ENCODE measurements around the gene FBXW2.

The FBXW2 gene

DNA sequence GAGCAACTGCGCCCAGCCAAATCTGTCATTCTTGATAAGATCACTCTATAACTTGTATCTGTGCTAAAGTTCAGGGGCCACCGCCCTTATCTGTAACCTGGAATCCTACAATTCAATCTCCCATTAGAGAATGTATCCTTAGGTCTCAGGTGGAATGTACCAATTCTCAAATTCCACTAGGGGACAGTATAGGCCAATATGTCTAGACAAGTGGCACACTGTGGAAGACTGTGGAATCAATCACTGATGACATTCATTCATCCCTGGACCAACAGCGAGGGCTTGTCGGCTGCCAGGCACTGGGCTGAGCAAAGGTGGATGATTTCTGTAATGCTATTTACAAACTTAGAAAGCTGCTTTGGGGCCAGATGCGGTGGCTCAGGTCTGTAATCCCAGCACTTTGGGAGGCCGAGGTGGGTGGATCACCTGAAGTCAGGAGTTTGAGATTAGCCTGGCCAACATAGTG, 50.2 kb downstream of the FBXW2 start:
- Mint-ChIP-seq H3K36me3 (ENCODE audit: low read depth) (no peaks in the 10 kb centered on the region), H3K27me3 (ENCODE audit: low read depth) (no peaks in the 10 kb centered on the region), H3K27ac (no peak overlapping the region), H3K4me1 (ENCODE audit: low read depth) (peaks cover 3% of the 10 kb centered on the region), H3K9me3 (no peaks in the 10 kb centered on the region), H3K4me3 (no peak overlapping the region)

DNA sequence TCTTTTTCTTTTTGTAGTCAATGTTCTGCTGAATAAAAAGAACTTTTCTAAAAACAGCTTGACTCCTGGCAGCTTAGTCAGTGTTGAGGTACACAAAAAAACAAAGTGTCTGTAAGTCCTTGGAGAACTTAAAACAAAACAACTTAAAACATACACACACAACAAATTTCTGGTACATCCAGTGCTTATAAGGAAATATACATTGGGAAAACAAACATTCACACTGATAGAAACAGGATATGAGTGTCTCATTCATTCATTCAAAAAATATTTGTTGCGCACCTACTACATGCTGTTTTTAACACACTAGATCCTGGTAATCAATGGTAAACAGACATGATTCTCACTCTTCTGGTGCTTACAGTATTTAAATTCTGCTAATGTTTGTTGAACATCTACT, 51.5 kb downstream of the FBXW2 start:
- H3K9me3 Mint-ChIP-seq = no peaks in the 10 kb centered on the region
- no peak overlapping the region for H3K4me3 Mint-ChIP-seq
- no peaks in the 10 kb centered on the region for H3K36me3 Mint-ChIP-seq (ENCODE audit: low read depth)
- H3K4me1 Mint-ChIP-seq (ENCODE audit: low read depth) = no peaks in the 10 kb centered on the region
- H3K27me3 Mint-ChIP-seq (ENCODE audit: low read depth) = no peaks in the 10 kb centered on the region
- no peak overlapping the region for H3K27ac Mint-ChIP-seq

DNA sequence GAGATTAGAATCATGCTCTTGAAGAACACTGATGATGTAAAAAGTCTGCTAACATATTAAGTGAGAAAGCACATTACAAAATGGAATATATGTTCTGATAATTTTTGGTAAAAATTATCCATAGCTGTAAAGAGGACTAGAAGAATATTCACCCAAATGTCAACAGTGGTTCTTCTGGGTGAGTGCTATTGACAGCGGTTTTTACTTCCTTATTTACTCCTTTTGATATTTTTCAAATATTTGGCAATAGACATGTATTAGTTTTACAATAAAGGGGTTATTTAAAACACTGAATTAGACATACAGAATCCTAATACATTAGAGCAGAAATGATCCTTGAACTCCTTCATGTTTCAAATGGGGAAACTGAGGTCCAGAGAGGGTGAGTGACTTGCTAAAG, 52.0 kb downstream of the FBXW2 start:
- no peak overlapping the region for H3K4me3 Mint-ChIP-seq
- no peaks in the 10 kb centered on the region for H3K27me3 Mint-ChIP-seq (ENCODE audit: low read depth)
- no peaks in the 10 kb centered on the region for H3K36me3 Mint-ChIP-seq (ENCODE audit: low read depth)
- H3K9me3 Mint-ChIP-seq = no peaks in the 10 kb centered on the region
- no peaks in the 10 kb centered on the region for H3K4me1 Mint-ChIP-seq (ENCODE audit: low read depth)
- H3K27ac Mint-ChIP-seq = no peak overlapping the region

DNA sequence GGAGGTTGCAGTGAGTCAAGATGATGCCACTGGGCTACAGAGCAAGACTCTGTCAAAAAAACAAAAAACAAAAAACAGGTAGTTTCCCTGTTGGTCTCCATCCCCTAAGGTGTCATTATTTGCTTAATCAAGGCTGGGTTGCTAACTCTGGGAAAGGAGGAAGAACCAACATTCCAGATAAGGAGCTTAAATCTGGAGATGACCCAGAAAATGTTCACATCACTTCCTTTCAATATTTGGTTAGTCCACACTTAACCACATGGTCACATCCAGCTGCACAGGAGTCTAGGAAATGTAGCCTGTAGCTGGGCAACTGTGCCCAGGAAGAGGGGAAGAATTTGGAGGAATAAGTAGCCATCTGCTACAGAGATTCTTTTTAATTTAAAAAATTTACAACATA, 53.1 kb downstream of the FBXW2 start:
- Mint-ChIP-seq H3K36me3 (ENCODE audit: low read depth) (no peaks in the 10 kb centered on the region), H3K4me1 (ENCODE audit: low read depth) (no peaks in the 10 kb centered on the region), H3K27me3 (ENCODE audit: low read depth) (no peaks in the 10 kb centered on the region), H3K4me3 (no peak overlapping the region), H3K27ac (no peak overlapping the region), H3K9me3 (no peaks in the 10 kb centered on the region)

DNA sequence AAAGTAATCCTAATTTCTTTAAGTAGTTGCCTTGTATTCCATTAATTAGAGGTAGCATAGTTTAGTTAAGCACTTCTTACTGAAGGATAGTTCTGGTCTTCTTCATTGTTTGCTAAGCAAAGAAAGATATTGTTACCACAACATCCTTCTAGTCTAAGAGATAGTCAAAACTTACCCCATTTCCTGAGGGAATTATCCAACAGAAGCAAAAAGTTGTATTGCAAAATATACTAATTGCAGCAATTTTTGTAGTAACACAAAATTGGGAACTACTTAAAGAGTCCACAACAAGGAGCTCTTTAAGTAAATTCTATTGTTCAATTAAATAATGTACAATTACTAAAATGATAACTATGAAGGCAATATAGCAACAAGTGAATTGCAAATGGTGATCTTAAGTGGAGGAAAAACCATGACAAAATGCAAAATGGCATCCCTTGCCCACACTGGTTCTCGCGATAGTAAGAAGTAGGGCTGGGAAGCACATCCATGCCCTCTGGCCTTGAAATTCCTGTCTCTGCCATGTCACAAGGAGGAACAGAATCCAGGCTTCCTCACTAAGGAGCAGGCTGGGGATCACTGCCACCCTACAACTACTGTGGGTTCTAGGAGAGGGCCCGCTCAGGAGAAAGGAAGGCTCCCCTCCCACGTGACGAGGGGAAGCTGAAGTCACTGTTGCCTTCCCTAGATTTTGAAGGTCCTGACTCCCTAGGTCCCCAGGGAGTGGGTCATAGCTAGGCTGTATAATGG, 55.6 kb downstream of the FBXW2 start:
- Mint-ChIP-seq H3K27me3 (ENCODE audit: low read depth) (no peaks in the 10 kb centered on the region), H3K4me1 (ENCODE audit: low read depth) (no peaks in the 10 kb centered on the region), H3K36me3 (ENCODE audit: low read depth) (no peaks in the 10 kb centered on the region), H3K4me3 (no peak overlapping the region), H3K9me3 (no peaks in the 10 kb centered on the region), H3K27ac (no peak overlapping the region)

DNA sequence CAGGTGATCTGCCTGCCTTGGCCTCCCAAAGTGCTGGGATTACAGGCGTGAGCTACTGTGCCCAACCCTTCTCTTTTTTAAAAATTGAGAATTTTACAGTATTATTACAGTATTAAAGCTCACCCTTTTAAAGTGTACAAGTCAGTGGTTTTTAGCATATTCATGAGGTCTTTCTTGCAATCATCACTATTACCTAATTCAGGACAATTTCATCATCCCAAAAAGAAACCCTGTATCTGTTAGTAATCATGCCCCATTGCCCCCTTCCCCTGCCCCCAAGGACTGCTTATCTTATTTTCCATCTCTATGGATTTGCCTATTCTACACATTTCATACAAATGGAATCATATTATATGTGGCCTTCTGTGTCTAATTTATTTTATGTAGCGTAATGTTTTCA, 56.3 kb downstream of the FBXW2 start:
- no peaks in the 10 kb centered on the region for H3K36me3 Mint-ChIP-seq (ENCODE audit: low read depth)
- H3K27me3 Mint-ChIP-seq (ENCODE audit: low read depth) = no peaks in the 10 kb centered on the region
- H3K27ac Mint-ChIP-seq = no peak overlapping the region
- H3K9me3 Mint-ChIP-seq = no peaks in the 10 kb centered on the region
- no peak overlapping the region for H3K4me3 Mint-ChIP-seq
- no peaks in the 10 kb centered on the region for H3K4me1 Mint-ChIP-seq (ENCODE audit: low read depth)

DNA sequence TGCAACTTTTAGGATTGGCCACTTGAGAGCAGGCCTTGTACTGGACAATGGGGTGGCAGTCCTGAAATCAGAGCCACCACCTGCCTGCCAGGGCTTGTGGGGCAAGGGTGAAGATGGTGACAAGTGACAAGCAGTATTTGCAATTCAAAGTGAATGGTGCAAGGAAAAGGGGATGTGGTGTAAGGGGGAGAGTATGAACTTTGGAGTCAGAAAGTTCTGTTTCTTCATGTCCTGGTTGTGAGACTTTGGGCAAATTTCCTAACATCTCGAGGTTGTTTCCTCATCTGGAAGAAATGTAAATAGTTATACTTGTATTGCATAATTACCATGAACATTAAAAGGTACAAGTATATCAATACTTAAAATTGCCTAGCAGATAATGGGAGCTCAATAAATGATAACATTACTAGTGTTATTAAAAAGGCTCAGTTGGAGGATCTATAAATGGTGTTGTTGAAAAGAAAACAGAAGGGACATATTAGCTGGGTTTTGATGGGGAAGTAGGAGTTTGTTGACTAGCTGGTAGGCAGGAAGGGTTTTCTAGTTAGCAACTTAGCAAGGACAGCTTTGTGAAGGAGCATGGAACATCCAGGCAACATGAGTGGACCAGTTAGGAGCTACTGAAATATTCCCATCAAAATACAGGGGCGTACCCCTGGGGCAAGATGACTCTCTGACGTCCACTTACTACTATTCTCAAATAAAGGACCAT, 57.6 kb downstream of the FBXW2 start:
- Mint-ChIP-seq H3K4me1 (ENCODE audit: low read depth) (no peaks in the 10 kb centered on the region), H3K9me3 (no peaks in the 10 kb centered on the region), H3K27ac (no peak overlapping the region), H3K4me3 (no peak overlapping the region), H3K36me3 (ENCODE audit: low read depth) (no peaks in the 10 kb centered on the region), H3K27me3 (ENCODE audit: low read depth) (no peaks in the 10 kb centered on the region)

DNA sequence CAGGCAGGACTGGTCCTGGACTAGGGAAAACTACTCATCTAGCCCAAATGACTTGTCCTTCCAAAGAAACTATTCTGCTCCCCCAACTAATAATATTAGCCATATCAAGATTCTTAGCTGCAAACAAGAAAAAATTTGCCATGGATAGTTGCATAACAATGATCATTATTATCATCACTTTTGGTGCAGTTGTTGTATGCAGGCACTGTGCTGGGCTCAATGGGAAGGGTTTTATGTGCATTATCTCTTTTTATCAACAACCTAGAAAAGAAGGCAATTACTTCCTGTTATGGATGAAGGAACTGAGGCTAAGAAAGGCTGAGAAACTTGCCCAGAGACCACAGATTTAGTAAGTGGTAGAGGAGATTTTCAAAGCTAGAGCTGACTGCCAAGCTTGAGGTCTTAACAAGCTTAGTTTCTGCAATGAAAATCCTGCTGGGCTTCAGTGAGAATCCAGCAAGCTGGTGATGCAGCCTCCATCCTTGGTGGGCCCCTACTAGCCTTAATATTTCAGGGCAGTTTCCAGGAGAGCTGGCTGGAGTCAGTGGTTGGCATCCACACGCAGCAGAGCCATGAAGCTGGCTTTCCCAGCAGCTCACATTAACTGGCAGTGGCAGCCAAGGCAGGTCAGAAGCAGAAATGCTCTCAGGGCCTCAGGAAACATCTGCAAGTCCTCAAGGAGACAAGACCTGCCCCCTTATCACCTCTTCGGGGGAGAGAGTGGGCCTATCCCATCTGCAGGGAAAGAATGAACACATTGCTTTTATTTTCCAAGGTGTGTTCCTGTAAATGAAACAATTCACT, 58.4 kb downstream of the FBXW2 start:
- Mint-ChIP-seq H3K27me3 (ENCODE audit: low read depth) (no peaks in the 10 kb centered on the region), H3K9me3 (no peaks in the 10 kb centered on the region), H3K27ac (no peak overlapping the region), H3K4me1 (ENCODE audit: low read depth) (no peaks in the 10 kb centered on the region), H3K4me3 (no peak overlapping the region), H3K36me3 (ENCODE audit: low read depth) (no peaks in the 10 kb centered on the region)

DNA sequence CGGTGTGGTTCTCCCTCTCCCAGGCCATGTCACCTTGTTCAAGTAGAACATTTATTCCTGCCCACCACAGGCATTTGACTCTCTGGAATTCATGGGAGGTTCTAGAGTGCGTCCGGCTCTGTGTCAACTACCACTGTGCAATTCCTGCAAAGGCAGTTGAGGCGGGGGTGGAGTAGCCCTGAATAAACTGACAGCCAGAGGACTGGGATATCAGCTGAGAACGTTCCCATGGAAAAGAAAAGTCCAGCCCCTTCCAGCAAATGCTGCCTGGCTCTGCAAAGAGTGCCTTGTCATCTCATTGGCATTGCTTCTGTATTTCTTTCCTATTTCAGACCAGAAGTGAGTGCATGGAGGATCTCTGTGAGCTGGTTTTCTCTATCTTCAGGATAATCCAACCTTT, 60.0 kb downstream of the FBXW2 start:
- no peaks in the 10 kb centered on the region for H3K9me3 Mint-ChIP-seq
- no peak overlapping the region for H3K4me3 Mint-ChIP-seq
- H3K4me1 Mint-ChIP-seq (ENCODE audit: low read depth) = no peaks in the 10 kb centered on the region
- no peak overlapping the region for H3K27ac Mint-ChIP-seq
- H3K27me3 Mint-ChIP-seq (ENCODE audit: low read depth) = no peaks in the 10 kb centered on the region
- no peaks in the 10 kb centered on the region for H3K36me3 Mint-ChIP-seq (ENCODE audit: low read depth)

DNA sequence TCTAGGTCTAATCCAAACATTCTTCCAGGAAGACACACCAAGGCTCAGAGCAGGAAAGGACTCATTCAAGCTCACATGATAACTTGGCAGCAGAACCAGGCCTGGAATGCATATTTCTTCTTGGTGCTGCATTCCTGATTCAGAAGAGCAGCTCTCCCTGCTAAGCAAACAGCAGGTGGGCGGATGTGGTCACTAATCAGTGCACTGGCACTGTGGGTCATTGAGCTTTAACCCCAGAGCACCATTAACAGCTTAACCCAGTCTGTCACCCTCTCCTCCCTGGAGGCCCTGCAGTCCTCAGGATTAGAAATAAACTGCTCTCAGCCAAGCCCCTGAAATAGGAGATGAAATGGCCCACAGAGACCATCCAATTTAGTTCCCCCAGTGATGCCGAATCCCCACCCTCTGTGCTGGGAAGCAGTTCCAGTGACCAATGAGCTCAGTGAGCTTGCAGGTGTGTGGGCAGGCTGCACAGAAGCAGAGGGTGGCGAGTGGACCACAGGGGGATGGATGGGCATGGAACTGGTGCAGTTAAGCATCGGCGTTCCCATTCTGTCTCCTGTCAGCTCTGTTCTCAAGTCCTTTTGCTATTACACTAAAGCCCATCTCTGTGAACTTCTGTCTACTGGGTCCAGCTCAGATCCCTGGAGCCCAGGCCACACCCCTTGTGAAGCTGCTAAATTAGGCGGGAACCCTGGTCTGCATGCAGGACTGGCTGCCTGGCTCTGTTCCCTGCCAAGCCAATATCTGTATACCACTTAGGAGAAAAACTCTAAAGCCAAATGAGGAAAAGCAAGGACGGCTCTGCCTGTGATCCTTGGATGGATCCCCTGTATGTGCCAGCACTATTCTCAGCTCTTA, 62.3 kb downstream of the FBXW2 start:
- peaks cover 8% of the 10 kb centered on the region for H3K4me1 Mint-ChIP-seq (ENCODE audit: low read depth)
- H3K9me3 Mint-ChIP-seq = no peaks in the 10 kb centered on the region
- no peak overlapping the region for H3K27ac Mint-ChIP-seq

DNA sequence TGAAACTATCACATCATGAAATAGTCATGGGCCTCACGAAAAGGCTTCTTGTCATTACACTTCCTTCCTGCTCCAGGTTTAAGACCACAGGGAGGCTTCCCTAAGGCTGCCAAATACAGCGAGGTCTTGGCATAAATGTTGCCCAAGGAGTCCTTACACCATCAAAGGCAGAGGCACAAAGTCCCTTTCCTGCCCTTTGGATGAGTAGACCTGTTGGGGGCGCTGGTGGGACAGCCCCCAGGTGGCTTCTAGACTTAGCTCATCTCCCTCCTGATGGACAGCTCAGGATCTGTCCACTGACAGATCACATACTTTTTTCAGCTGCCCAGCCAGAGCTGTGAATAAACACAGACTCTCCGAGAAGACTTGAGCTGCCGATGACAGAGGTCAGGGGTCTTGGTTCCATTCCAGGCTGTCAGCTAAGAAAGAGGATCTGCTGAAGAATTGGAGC, 63.4 kb downstream of the FBXW2 start:
- H3K27ac Mint-ChIP-seq = no peak overlapping the region
- H3K4me3 Mint-ChIP-seq = no peak overlapping the region
- H3K9me3 Mint-ChIP-seq = no peaks in the 10 kb centered on the region
- no peaks in the 10 kb centered on the region for H3K27me3 Mint-ChIP-seq (ENCODE audit: low read depth)
- H3K36me3 Mint-ChIP-seq (ENCODE audit: low read depth) = no peaks in the 10 kb centered on the region
- H3K4me1 Mint-ChIP-seq (ENCODE audit: low read depth) = peaks cover 9% of the 10 kb centered on the region

More for the DNA sequence above, 62.3 kb downstream of the FBXW2 start:
- Mint-ChIP-seq H3K27me3 (ENCODE audit: low read depth) (no peaks in the 10 kb centered on the region), H3K36me3 (ENCODE audit: low read depth) (no peaks in the 10 kb centered on the region), H3K4me3 (no peak overlapping the region)

DNA sequence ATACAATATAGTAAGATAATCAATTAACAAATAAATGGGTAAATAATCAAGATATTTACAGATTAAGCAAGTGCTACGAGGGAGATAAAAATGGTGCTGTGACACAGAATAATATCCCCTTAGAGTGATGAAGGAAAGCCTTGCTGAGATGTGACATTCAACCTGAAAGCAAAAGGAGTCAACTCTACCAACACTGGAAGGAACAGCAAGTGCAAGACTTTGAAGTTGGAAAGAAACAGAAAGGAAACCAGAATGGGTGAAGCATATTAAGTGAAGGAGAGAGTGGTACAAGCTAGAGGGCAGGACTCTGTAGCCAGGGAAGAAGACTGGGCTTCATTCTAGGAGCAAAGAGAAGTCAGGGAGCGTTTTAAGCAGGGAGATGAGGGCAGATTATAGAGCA, 66.7 kb downstream of the FBXW2 start:
- Mint-ChIP-seq H3K4me3 (no peak overlapping the region), H3K36me3 (ENCODE audit: low read depth) (no peaks in the 10 kb centered on the region), H3K27ac (peak overlapping the region; percentile 16), H3K27me3 (ENCODE audit: low read depth) (no peaks in the 10 kb centered on the region), H3K4me1 (ENCODE audit: low read depth) (peaks cover 9% of the 10 kb centered on the region), H3K9me3 (no peaks in the 10 kb centered on the region)

DNA sequence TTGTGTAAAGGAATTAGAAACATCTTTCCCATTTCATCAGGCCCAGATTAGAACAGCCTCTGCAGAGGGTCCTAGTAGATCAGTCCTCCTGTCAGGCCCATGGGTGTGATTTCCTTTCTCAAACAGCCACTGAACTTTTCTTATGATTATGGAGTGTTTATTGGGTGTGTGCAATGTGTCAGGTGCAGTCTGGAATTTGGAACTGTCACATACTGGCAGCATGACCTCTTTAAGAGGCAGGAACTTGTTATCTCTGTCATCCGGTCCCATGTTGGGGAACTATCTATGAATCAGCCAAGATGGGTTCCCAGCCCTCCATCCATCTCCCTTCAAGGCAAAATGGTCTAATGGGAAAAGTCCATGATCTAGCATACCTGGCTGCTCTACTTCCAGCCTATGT, 67.3 kb downstream of the FBXW2 start:
- Mint-ChIP-seq H3K27me3 (ENCODE audit: low read depth) (no peaks in the 10 kb centered on the region), H3K4me1 (ENCODE audit: low read depth) (peaks cover 9% of the 10 kb centered on the region)

More for the DNA sequence above, 67.3 kb downstream of the FBXW2 start:
- Mint-ChIP-seq H3K27ac (no peak overlapping the region), H3K4me3 (no peak overlapping the region), H3K36me3 (ENCODE audit: low read depth) (no peaks in the 10 kb centered on the region), H3K9me3 (no peaks in the 10 kb centered on the region)
